Suprapubic skin (tissue), 3 donors: ENCODE results near the gene ERGIC1.

Experiments
- EP300 ChIP-seq: sonication (generic); formaldehyde crosslinking; IDR thresholded peaks from one replicate; pipeline ENCODE4 v1.6.1; 2017; ENCODE audit warnings: antibody characterized with exemption
- POLR2A ChIP-seq, 2 donors: fragments of 450-650 bp; IDR thresholded peaks; one replicate each; pipeline ENCODE4 v1.6.1; 2017; ENCODE audit warnings: antibody characterized with exemption in 2 of 2, mild to moderate bottlenecking in 2 of 2, moderate library complexity in 2 of 2
- TF ChIP-seq, protein P1 (sequence below), 2 donors: fragments of 200-600 bp in 1 of 2; fragments of 450-650 bp in 1 of 2; sonication (generic) in 1 of 2; IDR thresholded peaks; one replicate each; pipeline ENCODE4 v1.5.1; 2016 to 2019; ENCODE audit warnings: antibody characterized with exemption in 2 of 2, mild to moderate bottlenecking in 1 of 2, moderate library complexity in 1 of 2

DNA sequence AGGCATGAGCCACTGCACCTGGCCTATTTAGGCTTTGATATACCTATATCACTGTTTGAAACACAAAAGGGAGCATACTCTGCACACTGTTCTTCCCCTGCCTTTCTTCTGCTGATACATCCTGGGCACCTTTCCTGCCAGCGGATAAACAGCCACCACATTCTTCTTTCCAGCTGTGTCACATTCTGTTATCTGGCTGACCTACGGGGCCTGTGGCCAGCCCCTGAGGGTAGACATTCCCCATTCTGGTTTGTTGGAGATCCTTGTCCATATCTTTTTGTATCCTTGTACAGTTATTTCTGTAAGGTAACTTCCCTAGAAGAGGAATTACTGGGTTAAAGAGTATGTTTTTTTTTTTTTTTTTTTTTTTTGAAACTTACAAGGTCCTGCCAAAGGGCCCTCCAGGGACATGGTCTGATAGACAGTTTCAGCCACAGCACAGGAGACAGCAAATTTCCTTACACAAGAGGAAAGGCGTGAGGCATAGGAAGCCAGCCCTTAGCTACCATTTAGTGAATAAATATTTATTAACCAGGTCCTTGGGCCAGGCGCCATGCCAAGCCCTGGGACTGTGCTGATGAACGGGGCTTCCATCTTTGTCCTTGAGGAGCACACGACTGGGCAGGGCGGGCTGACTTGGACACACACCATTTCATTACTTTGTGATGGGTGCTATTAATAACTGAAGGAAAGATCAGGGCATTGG, 57.8 kb downstream of the ERGIC1 start:
- TF ChIP-seq EP300 (no peak), POLR2A (IDR thresholded peaks at IDR 0.05) (no peak)
- TF ChIP-seq, protein P1, sequence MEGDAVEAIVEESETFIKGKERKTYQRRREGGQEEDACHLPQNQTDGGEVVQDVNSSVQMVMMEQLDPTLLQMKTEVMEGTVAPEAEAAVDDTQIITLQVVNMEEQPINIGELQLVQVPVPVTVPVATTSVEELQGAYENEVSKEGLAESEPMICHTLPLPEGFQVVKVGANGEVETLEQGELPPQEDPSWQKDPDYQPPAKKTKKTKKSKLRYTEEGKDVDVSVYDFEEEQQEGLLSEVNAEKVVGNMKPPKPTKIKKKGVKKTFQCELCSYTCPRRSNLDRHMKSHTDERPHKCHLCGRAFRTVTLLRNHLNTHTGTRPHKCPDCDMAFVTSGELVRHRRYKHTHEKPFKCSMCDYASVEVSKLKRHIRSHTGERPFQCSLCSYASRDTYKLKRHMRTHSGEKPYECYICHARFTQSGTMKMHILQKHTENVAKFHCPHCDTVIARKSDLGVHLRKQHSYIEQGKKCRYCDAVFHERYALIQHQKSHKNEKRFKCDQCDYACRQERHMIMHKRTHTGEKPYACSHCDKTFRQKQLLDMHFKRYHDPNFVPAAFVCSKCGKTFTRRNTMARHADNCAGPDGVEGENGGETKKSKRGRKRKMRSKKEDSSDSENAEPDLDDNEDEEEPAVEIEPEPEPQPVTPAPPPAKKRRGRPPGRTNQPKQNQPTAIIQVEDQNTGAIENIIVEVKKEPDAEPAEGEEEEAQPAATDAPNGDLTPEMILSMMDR (IDR thresholded peaks at IDR 0.05) = no peak
